ENCODE data around the gene PLA2G6. TPM values are rescaled to one million over a fixed set of nuclear protein-coding genes. Genes with fewer than 3 reads are reported as not detected.
A peak's percentile ranks its signal among the peaks of the same experiment; 100 is the strongest.

PLA2G6 gene
- total RNA-seq, 1 donor from 2014 or later: 13.5 TPM

GRCh38 chr22:38071421-38072321 is 110.0 kb downstream of the PLA2G6 start:
- TF ChIP-seq, protein P1, sequence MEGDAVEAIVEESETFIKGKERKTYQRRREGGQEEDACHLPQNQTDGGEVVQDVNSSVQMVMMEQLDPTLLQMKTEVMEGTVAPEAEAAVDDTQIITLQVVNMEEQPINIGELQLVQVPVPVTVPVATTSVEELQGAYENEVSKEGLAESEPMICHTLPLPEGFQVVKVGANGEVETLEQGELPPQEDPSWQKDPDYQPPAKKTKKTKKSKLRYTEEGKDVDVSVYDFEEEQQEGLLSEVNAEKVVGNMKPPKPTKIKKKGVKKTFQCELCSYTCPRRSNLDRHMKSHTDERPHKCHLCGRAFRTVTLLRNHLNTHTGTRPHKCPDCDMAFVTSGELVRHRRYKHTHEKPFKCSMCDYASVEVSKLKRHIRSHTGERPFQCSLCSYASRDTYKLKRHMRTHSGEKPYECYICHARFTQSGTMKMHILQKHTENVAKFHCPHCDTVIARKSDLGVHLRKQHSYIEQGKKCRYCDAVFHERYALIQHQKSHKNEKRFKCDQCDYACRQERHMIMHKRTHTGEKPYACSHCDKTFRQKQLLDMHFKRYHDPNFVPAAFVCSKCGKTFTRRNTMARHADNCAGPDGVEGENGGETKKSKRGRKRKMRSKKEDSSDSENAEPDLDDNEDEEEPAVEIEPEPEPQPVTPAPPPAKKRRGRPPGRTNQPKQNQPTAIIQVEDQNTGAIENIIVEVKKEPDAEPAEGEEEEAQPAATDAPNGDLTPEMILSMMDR (conservative IDR thresholded peaks at IDR 0.05; ENCODE audit: low read depth, low read length): no peak
- no peak for DNase-seq (ENCODE audit: low read depth)
- no peak overlapping the region for H3K4me3 ChIP-seq (ENCODE audit: low read depth, low read length)

- no peak for DNase-seq (ENCODE audit: low read depth)
- TF ChIP-seq, protein P1 (conservative IDR thresholded peaks at IDR 0.05; ENCODE audit: low read depth, low read length): no peak
- no peak overlapping the region for H3K4me3 ChIP-seq (ENCODE audit: low read depth, low read length)
These were observed 111.2 kb downstream of the PLA2G6 start for GRCh38 chr22:38070250-38070921.

GRCh38 chr22:38069372-38070249 is 112.0 kb downstream of the PLA2G6 start:
- TF ChIP-seq, protein P1 (conservative IDR thresholded peaks at IDR 0.05; ENCODE audit: low read depth, low read length): peak; percentile 33
- no peak for DNase-seq (ENCODE audit: low read depth)
- no peak overlapping the region for H3K4me3 ChIP-seq (ENCODE audit: low read depth, low read length)

- TF ChIP-seq, protein P1 (conservative IDR thresholded peaks at IDR 0.05; ENCODE audit: low read depth, low read length): no peak
These were observed 112.8 kb downstream of the PLA2G6 start for GRCh38 chr22:38068641-38069371.

GRCh38 chr22:38067761-38068360 is 113.8 kb downstream of the PLA2G6 start:
- H3K4me3 ChIP-seq (ENCODE audit: low read depth, low read length): no peak overlapping the region
- TF ChIP-seq, protein P1 (conservative IDR thresholded peaks at IDR 0.05; ENCODE audit: low read depth, low read length): no peak
- DNase-seq (ENCODE audit: low read depth): no peak

More at GRCh38 chr22:38068641-38069371, 112.8 kb downstream of the PLA2G6 start:
- H3K4me3 ChIP-seq (ENCODE audit: low read depth, low read length): no peak overlapping the region
- DNase-seq (ENCODE audit: low read depth): no peak

- no peak overlapping the region for H3K4me3 ChIP-seq (ENCODE audit: low read depth, low read length)
- TF ChIP-seq, protein P1 (conservative IDR thresholded peaks at IDR 0.05; ENCODE audit: low read depth, low read length): no peak
- no peak for DNase-seq (ENCODE audit: low read depth)
These were observed 114.6 kb downstream of the PLA2G6 start for GRCh38 chr22:38067028-38067415.
